ENCODE measurements around the gene C6orf47. TPM values are rescaled to one million over a fixed set of nuclear protein-coding genes. Genes with fewer than 3 reads are reported as not detected.

Gene C6orf47
- total and polyA plus RNA-seq, 10 of the 15 experiments (the other 5 are each of a cell fraction or from before 2014, with no cell fraction given) = 0.16 to 20.4 (median 17.3) TPM; not detected in 1

GRCh38 chr6:31614684-31615578 is 45.6 kb downstream of the C6orf47 start, which contains the start of gene AIF1 (continued):
- peak; percentile 49 for TF ChIP-seq IKZF1 (conservative IDR thresholded peaks at IDR 0.05)
- peak; percentile 52 to 56; a peak in 3 of 4 replicates for TF ChIP-seq IKZF2 (IDR thresholded peaks at IDR 0.05)
- peak; percentile 41; the same call in 1 of the 2 replicates for TF ChIP-seq MTA2 (IDR thresholded peaks at IDR 0.05; ENCODE audit: low read depth)
- TF ChIP-seq BMI1 (IDR thresholded peaks at IDR 0.05; ENCODE audit: borderline replicate concordance) = no peak
- no peak for TF ChIP-seq TCF3 (IDR thresholded peaks at IDR 0.05; ENCODE audit: borderline replicate concordance, insufficient read depth, low read depth, low read length)
- no peak for TF ChIP-seq NFYB (IDR thresholded peaks at IDR 0.05; ENCODE audit: insufficient read depth, low read depth, low read length)
- TF ChIP-seq ZNF592 (IDR thresholded peaks at IDR 0.05) = no peak
- TF ChIP-seq CHD2 (IDR thresholded peaks at IDR 0.05; ENCODE audit: borderline replicate concordance, low read depth, low read length) = no peak
- TF ChIP-seq IRF4 (IDR thresholded peaks at IDR 0.05; ENCODE audit: low read depth, low read length) = no peak
- no peak for TF ChIP-seq HCFC1 (IDR thresholded peaks at IDR 0.05; ENCODE audit: low read length)
- TF ChIP-seq TCF12 (IDR thresholded peaks at IDR 0.05; ENCODE audit: low read depth, low read length) = no peak
- no peak for TF ChIP-seq NBN (IDR thresholded peaks at IDR 0.05)
- TF ChIP-seq RAD51 (IDR thresholded peaks at IDR 0.05) = no peak; the same call in 1 of the 2 replicates
- TF ChIP-seq MTA3 (IDR thresholded peaks at IDR 0.05; ENCODE audit: borderline replicate concordance, low read length) = 0 out of 2 replicates have a peak, but pooled peaks have one; percentile 28
- no peak for TF ChIP-seq NRF1 (conservative IDR thresholded peaks at IDR 0.05; ENCODE audit: low read depth, low read length)
- TF ChIP-seq CUX1 (IDR thresholded peaks at IDR 0.05; ENCODE audit: insufficient replicate concordance, low read depth, low read length) = no peak
- no peak; the same call in 1 of the 2 replicates for TF ChIP-seq ATF7 (IDR thresholded peaks at IDR 0.05; ENCODE audit: low read depth)
- peak; percentile 48 for TF ChIP-seq EED (IDR thresholded peaks at IDR 0.05; ENCODE audit: low read depth)
- TF ChIP-seq ZBTB33 (IDR thresholded peaks at IDR 0.05) = no peak
- no peak for TF ChIP-seq RFX5 (IDR thresholded peaks at IDR 0.05; ENCODE audit: low read depth, low read length)
